Activated CD4-positive, alpha-beta memory T cell treated with anti-CD3 and anti-CD28 coated beads, Interleukin-2, amount 10 ng/mL, durations not matched to agents 7 days and 5 days (primary cell): ENCODE results near the gene LRRC8C. TPM values are rescaled to one million over a fixed set of nuclear protein-coding genes. Genes with fewer than 3 reads are reported as not detected.

Experiments used
- CTCF ChIA-PET: fragments of 350-600 bp; sonication (Branson Sonifier 250); formaldehyde crosslinking; loops from one replicate; lab custom pipeline; 2021; ENCODE audit warnings: antibody characterized with exemption, inconsistent platforms; lab: Charles Lee
- POLR2A ChIA-PET: fragments of 350-600 bp; sonication (Branson Sonifier 250); formaldehyde crosslinking; loops from one replicate; lab custom pipeline; 2021; ENCODE audit warnings: antibody characterized with exemption; lab: Charles Lee
- DNase-seq: peaks from one replicate; pipeline ENCODE4 v3.0.0-alpha.2; 2020
- H3K27ac Mint-ChIP-seq: one replicate; pipeline ENCODE4 v1.8.0; 2021; ENCODE audit warnings: mild to moderate bottlenecking, mixed read lengths
- H3K27me3 Mint-ChIP-seq: one replicate; pipeline ENCODE4 v1.8.0; 2021; ENCODE audit warnings: mixed read lengths
- H3K36me3 Mint-ChIP-seq: one replicate; pipeline ENCODE4 v1.8.0; 2021; ENCODE audit warnings: low read depth, mixed read lengths
- H3K4me1 Mint-ChIP-seq: one replicate; pipeline ENCODE4 v1.8.0; 2021; ENCODE audit warnings: mixed read lengths
- H3K4me3 Mint-ChIP-seq: one replicate; pipeline ENCODE4 v1.8.0; 2021; ENCODE audit warnings: mild to moderate bottlenecking, mixed read lengths
- H3K9me3 Mint-ChIP-seq: one replicate; pipeline ENCODE4 v1.8.0; 2021; ENCODE audit warnings: mixed read lengths
- total RNA-seq, 2 experiments: library from RNA; stranded (reverse); gene quantifications; one replicate each; pipeline ENCODE4 v1.2.3, GENCODE V29; 2021

LRRC8C gene
- total RNA-seq, 2 experiments from 2014 or later, result 52.5 to 55.6 TPM

GRCh38 chr1:89640440-89640839 is 7.5 kb downstream of the LRRC8C start:
- Mint-ChIP-seq H3K4me1 (peaks cover 69% of the 10 kb centered on the region), H3K27ac (no peak overlapping the region), H3K9me3 (peaks cover 14% of the 10 kb centered on the region), H3K4me3 (no peak overlapping the region), H3K36me3 (peaks cover 69% of the 10 kb centered on the region), H3K27me3 (no peaks in the 10 kb centered on the region)
- DNase-seq, result no peak
- ChIA-PET POLR2A (interaction anchor here (1.1 to 1.5 kb wide), 2 partner anchors 9 to 15 kb away, joined by 4 to 6 read pairs; no protein-coding TSS in a partner anchor), CTCF (interaction anchor here (0.8 kb wide), 1 partner anchor 122 kb away, joined by 3 read pairs; no protein-coding TSS in a partner anchor)

DNA sequence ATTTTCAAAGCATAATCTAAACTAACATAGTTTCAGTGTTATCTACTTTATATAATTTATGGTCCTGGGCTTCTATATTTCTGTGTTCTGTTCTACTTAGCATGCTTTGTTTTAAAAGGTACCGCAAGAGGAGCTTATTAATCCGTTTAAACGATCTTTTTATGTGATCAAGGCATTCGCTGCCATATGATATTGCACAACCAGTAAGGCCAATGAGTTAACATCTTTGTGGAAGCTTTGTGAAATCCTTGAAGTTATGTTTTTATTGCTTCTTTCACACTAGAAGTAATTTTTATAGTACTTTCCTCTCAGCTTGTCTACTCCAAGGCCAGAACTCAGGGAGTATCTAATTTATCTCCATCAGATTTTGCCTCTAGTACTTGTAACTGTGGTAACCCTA is 8.9 kb downstream of the LRRC8C start:
- Mint-ChIP-seq H3K9me3 (peaks cover 21% of the 10 kb centered on the region), H3K27ac (no peak overlapping the region), H3K36me3 (peaks cover 69% of the 10 kb centered on the region), H3K27me3 (no peaks in the 10 kb centered on the region), H3K4me1 (peaks cover 57% of the 10 kb centered on the region), H3K4me3 (no peak overlapping the region)
- CTCF ChIA-PET, result no interaction called here
- POLR2A ChIA-PET, result interaction anchor here (1.4 kb wide), 1 partner anchor 11 kb away, joined by 7 read pairs; no protein-coding TSS in a partner anchor
- DNase-seq, result no peak

DNA sequence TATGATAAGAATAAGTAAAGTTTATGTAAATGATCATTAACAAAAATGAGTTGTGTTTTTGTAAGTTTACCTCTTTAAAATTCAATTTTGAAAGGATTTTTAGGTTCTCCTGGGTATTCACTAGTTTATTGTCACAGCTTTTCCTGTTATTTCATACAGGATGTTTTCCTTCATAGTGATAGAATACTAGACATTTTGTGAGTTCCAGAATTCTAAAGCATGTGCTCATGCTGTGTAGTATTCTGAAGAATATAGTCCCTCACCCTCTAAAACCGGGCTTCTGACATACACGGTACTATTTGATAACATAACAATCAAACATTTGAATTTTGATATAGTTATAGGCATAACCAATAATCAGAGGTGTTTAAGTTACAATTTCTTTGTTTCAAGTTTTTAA is 10.7 kb downstream of the LRRC8C start:
- Mint-ChIP-seq H3K36me3 (peaks cover 66% of the 10 kb centered on the region), H3K27ac (no peak overlapping the region), H3K4me3 (no peak overlapping the region), H3K9me3 (peaks cover 25% of the 10 kb centered on the region), H3K4me1 (peaks cover 48% of the 10 kb centered on the region), H3K27me3 (no peaks in the 10 kb centered on the region)
- CTCF ChIA-PET, result interaction anchor here (1.2 kb wide), 1 partner anchor 21 kb away, joined by 3 read pairs; no protein-coding TSS in a partner anchor
- POLR2A ChIA-PET, result no interaction called here
- DNase-seq, result no peak

- no peaks in the 10 kb centered on the region for H3K27me3 Mint-ChIP-seq
- ChIA-PET CTCF (interaction anchor here (1.2 kb wide), 1 partner anchor 21 kb away, joined by 3 read pairs; no protein-coding TSS in a partner anchor), POLR2A (interaction anchor here (1.2 kb wide), 1 partner anchor 11 kb away, joined by 4 read pairs; no protein-coding TSS in a partner anchor)
- H3K4me1 Mint-ChIP-seq, result peaks cover 52% of the 10 kb centered on the region
- no peak overlapping the region for H3K4me3 Mint-ChIP-seq
- peaks cover 65% of the 10 kb centered on the region for H3K36me3 Mint-ChIP-seq
- H3K9me3 Mint-ChIP-seq, result peaks cover 25% of the 10 kb centered on the region
- H3K27ac Mint-ChIP-seq, result no peak overlapping the region
- no peak for DNase-seq
These were observed 11.3 kb downstream of the LRRC8C start for GRCh38 chr1:89644119-89644814.

DNA sequence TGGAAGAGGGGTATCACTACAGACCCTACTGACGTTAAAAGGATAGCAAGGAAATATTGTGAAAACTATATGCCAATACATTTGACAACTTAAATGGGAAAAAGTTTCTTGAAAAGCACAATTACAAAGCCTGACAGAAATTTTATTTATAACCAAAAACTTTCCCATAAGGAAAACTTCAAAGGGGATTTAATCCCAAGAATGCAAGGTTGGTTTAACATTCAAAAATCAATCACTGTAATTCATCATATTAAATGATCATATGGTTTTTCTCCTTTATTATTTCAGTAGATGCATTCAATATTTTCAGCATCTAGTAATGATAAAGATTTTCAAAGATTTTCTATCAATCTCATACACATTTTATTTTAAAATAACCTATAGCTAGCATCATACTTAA is 13.3 kb downstream of the LRRC8C start:
- no peak overlapping the region for H3K27ac Mint-ChIP-seq
- CTCF ChIA-PET, result interaction anchor here (1.1 to 1.4 kb wide), 4 partner anchors 9 to 117 kb away, joined by 3 to 6 read pairs (median 4); partner anchors contain the start of gene LRRC8C
- POLR2A ChIA-PET, result interaction anchor here (0.7 to 3.3 kb wide), 3 partner anchors 8 to 22 kb away, joined by 3 to 14 read pairs (median 3); no protein-coding TSS in a partner anchor
- peaks cover 25% of the 10 kb centered on the region for H3K9me3 Mint-ChIP-seq
- DNase-seq, result no peak
- H3K27me3 Mint-ChIP-seq, result no peaks in the 10 kb centered on the region
- peaks cover 57% of the 10 kb centered on the region for H3K4me1 Mint-ChIP-seq
- H3K4me3 Mint-ChIP-seq, result no peak overlapping the region
- peaks cover 73% of the 10 kb centered on the region for H3K36me3 Mint-ChIP-seq

DNA sequence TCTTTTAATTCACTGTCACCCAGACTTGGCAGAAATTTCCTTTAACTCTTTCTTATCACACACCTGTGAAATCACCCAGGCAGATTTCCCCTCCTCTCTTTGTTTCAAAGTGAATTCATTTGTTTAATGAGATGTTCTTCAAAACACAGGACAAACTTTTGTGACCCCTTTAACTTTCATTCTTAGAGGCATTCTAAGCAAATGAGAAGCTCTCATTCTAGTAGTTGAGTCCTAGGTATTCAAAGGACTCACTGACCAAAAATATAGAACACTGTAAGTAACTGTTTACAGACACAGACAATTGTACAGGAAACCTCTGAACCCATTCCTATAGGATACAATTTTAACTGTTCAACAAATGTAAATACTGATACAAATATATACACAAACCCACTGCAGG is 16.9 kb downstream of the LRRC8C start:
- H3K4me3 Mint-ChIP-seq, result no peak overlapping the region
- H3K27ac Mint-ChIP-seq, result peak overlapping the region; percentile 3
- no peak for DNase-seq
- POLR2A ChIA-PET, result interaction anchor here (1.4 to 12.8 kb wide), 5 partner anchors 10 to 113 kb away, joined by 3 to 139 read pairs (median 5); partner anchors contain the start of gene LRRC8C
- H3K27me3 Mint-ChIP-seq, result no peaks in the 10 kb centered on the region
- H3K4me1 Mint-ChIP-seq, result peaks cover 62% of the 10 kb centered on the region
- CTCF ChIA-PET, result interaction anchor here (0.9 to 1.7 kb wide), 2 partner anchors 17 to 113 kb away, joined by 3 read pairs; partner anchors contain the start of gene LRRC8C
- peaks cover 15% of the 10 kb centered on the region for H3K9me3 Mint-ChIP-seq
- H3K36me3 Mint-ChIP-seq, result peaks cover 73% of the 10 kb centered on the region

DNA sequence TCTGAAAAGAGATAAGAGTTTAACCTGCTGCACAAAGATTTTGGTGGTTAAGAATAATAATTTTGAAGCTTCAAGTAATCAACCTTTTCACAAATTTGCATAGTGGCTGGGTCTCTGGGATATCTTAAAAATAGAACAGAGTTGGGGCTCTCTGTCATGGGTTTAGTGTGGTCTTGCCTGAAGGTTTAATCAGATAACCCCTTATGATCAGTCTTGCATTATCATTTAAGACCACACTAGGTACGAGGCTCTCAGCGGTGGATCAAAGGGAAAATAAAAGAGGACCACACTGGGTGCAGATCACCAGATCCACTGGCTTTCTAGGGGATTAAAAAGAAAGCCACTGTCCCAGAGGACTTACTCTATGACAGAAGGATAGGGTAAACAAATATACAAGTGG is 19.5 kb downstream of the LRRC8C start:
- peak overlapping the region; percentile 4 for H3K27ac Mint-ChIP-seq
- POLR2A ChIA-PET, result interaction anchor here (1.2 to 12.8 kb wide), 4 partner anchors 11 to 111 kb away, joined by 3 to 139 read pairs (median 6); partner anchors contain the start of gene LRRC8C
- H3K9me3 Mint-ChIP-seq, result no peaks in the 10 kb centered on the region
- CTCF ChIA-PET, result interaction anchor here (0.6 kb wide), 1 partner anchor 15 kb away, joined by 4 read pairs; no protein-coding TSS in a partner anchor
- no peak for DNase-seq
- H3K4me1 Mint-ChIP-seq, result peaks cover 77% of the 10 kb centered on the region
- no peaks in the 10 kb centered on the region for H3K27me3 Mint-ChIP-seq
- no peak overlapping the region for H3K4me3 Mint-ChIP-seq
- H3K36me3 Mint-ChIP-seq, result peaks cover 62% of the 10 kb centered on the region

DNA sequence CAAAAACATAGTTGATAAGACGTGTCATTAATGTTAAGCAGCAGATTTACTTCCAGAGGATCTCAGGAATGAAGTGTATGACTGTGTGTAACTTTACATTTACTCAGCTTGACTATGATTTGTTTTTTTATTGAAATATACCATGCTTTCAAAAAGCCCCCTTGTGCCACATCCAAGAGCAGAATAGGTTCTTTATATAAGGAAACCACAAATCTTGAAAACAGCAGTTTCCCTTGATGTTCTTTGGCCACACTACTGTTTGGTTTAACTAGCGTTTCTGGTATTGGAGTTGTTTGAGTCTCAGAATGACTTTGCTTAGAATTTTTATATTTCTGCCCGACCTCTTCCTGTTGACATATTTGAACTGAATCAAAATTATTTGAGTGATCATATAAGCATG is 25.0 kb downstream of the LRRC8C start:
- Mint-ChIP-seq H3K9me3 (no peaks in the 10 kb centered on the region), H3K27me3 (no peaks in the 10 kb centered on the region), H3K4me3 (peak overlapping the region; percentile 15), H3K27ac (peak overlapping the region; percentile 81), H3K36me3 (peaks cover 55% of the 10 kb centered on the region), H3K4me1 (peaks cover 88% of the 10 kb centered on the region)
- DNase-seq, result no peak
- ChIA-PET CTCF (interaction anchor here (1.0 to 2.8 kb wide), 4 partner anchors 9 to 105 kb away, joined by 3 to 15 read pairs (median 4); partner anchors contain the start of gene LRRC8C), POLR2A (interaction anchor here (0.9 to 12.8 kb wide), 15 partner anchors 9 to 105 kb away, joined by 3 to 139 read pairs (median 5); partner anchors contain the start of gene LRRC8C)

DNA sequence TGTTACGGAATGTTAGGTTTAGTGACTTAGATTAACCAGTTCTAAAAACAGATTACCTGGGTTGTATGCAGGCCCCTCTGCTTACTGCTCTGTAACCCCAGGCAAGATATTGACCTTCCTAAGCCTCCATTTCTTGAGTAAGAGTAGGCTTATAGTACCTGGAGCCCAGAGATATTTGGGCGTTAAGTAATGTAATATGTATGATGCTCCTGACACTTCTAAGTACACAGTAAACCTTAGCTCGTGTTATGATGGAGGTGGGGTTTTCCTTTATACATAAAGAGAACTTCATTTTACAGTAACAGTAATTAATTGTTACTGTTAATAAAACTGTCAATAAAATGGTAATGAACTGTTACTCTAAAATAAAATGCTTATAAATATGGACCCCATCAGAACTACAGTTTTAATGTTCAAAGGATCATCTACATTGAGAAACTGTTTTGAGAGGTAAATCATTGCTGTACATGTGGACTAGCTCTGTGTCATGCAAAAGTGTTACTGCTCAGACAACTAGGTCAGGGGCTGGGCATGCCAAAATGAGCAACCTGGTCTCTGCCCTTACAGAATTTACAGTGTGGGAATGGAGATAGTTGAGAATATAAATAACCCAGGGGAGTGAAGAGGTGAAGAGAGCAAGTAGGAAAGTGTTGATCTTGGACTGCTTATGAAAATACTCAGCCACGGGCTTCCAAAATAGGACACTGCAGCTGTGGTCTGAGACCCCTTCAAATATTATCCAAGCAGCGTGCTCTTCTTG is 26.6 kb downstream of the LRRC8C start:
- Mint-ChIP-seq H3K27me3 (no peaks in the 10 kb centered on the region), H3K4me3 (no peak overlapping the region), H3K4me1 (peaks cover 89% of the 10 kb centered on the region), H3K9me3 (peaks cover 8% of the 10 kb centered on the region), H3K27ac (peak overlapping the region; percentile 81), H3K36me3 (peaks cover 60% of the 10 kb centered on the region)
- CTCF ChIA-PET, result interaction anchor here (0.8 to 2.8 kb wide), 9 partner anchors 8 to 103 kb away, joined by 3 to 15 read pairs (median 4); no protein-coding TSS in a partner anchor
- POLR2A ChIA-PET, result interaction anchor here (1.0 to 12.8 kb wide), 12 partner anchors 10 to 104 kb away, joined by 3 to 139 read pairs (median 10); partner anchors contain the start of gene LRRC8C
- DNase-seq, result no peak

DNA sequence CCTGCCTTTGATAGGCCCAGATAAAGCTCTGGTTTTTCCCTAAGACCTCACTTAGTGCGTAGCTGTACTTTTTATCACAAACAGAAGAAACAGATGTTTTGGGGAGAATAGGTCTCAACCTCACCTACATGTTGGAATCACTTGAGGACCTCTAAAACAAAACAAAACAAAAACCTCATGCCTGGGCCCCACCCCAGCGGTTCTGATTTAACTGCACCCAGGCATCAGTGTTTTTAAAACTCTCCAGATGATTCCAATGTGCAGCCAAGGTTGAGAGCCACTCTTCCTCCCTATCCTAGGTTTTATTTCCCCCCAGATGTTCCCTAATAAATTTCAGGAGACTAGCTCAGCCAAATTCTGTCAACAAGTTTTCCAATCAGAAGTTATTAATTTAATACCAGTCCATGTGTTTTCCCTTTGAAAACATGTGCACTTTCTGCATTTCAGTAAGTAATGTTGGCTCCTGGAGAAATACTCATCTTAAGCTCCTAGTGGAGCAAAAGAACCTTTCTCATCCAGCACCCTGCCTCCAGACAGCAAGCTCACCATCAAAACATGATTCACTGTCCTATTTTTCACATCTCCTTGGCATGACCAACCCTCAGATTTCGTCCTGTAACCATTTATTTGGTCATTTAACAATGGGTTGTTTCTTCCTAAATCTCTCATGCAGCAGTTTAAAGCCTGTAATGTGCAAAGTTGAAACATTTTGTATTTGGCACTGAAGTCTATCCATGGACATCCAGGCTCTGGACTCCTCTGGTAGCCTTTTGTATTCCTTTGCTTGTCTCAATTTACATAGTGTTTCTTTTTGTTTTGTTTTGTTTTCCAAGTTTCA is 27.5 kb downstream of the LRRC8C start:
- Mint-ChIP-seq H3K9me3 (peaks cover 9% of the 10 kb centered on the region), H3K4me3 (no peak overlapping the region), H3K36me3 (peaks cover 59% of the 10 kb centered on the region), H3K27ac (peak overlapping the region; percentile 81), H3K4me1 (peaks cover 87% of the 10 kb centered on the region), H3K27me3 (no peaks in the 10 kb centered on the region)
- CTCF ChIA-PET, result interaction anchor here (0.9 to 2.8 kb wide), 6 partner anchors 10 to 102 kb away, joined by 3 to 15 read pairs (median 4); no protein-coding TSS in a partner anchor
- no peak for DNase-seq
- POLR2A ChIA-PET, result interaction anchor here (0.7 to 12.8 kb wide), 10 partner anchors 9 to 114 kb away, joined by 3 to 139 read pairs (median 12); partner anchors contain the start of gene LRRC8C

GRCh38 chr1:89665941-89666340 is 33.0 kb downstream of the LRRC8C start:
- peaks cover 55% of the 10 kb centered on the region for H3K36me3 Mint-ChIP-seq
- no peak for DNase-seq
- no peak overlapping the region for H3K27ac Mint-ChIP-seq
- no peak overlapping the region for H3K4me3 Mint-ChIP-seq
- POLR2A ChIA-PET, result interaction anchor here (6.9 kb wide), 1 partner anchor 7 kb away, joined by 53 read pairs; no protein-coding TSS in a partner anchor
- CTCF ChIA-PET, result no interaction called here
- no peaks in the 10 kb centered on the region for H3K27me3 Mint-ChIP-seq
- peaks cover 84% of the 10 kb centered on the region for H3K4me1 Mint-ChIP-seq
- peaks cover 9% of the 10 kb centered on the region for H3K9me3 Mint-ChIP-seq
